Left lung (tissue), 10 donors: ENCODE data around the gene FABP2. TPM values are rescaled to one million over a fixed set of nuclear protein-coding genes. Genes with fewer than 3 reads are reported as not detected.

Experiments
- ATAC-seq: fragments of 200-7000 bp; cut with Tn5 transposase; one replicate; pipeline ENCODE4 v1.9.1; 2020; ENCODE audit warnings: moderate library complexity
- DNase-seq, 4 donors: peaks; one replicate each; pipeline ENCODE4 v3.0.0-alpha.2; 2013 to 2020
- H3K27ac ChIP-seq, 2 donors: fragments of 200-600 bp; sonication (generic) in 1 of 2; one replicate each; pipeline versions ENCODE4 v1.5.0 to v1.8.0; 2020 to 2021
- H3K27me3 ChIP-seq, 2 donors: fragments of 200-600 bp; sonication (generic) in 1 of 2; one replicate each; pipeline versions ENCODE4 v1.5.0 to v1.8.0; 2020 to 2021
- H3K36me3 ChIP-seq, 2 donors: fragments of 200-600 bp; sonication (generic) in 1 of 2; one replicate each; pipeline versions ENCODE4 v1.5.0 to v1.8.0; 2020 to 2021
- H3K4me1 ChIP-seq, 2 donors: fragments of 200-600 bp; one replicate each; pipeline ENCODE4 v1.8.0; 2021
- H3K4me3 ChIP-seq, 2 donors: fragments of 200-600 bp; sonication (generic) in 1 of 2; one replicate each; pipeline versions ENCODE4 v1.5.0 to v1.8.0; 2020 to 2021; ENCODE audit warnings: mild to moderate bottlenecking in 1 of 2
- H3K9me3 ChIP-seq, 2 donors: fragments of 200-600 bp; sonication (generic) in 1 of 2; one replicate each; pipeline versions ENCODE4 v1.5.0 to v1.8.0; 2020 to 2021
- intact Hi-C, 2 donors: fragments of 100-400 bp; cut with DNase I; formaldehyde crosslinking; loops; one replicate each; pipeline versions ENCODE4 v1.11.2 to v1.14.2; 2022
- polyA plus RNA-seq, 6 donors: library from polyadenylated mRNA; unstranded; fragments of 120-200 nt; gene quantifications; one replicate each; pipeline ENCODE4 v1.2.1, GENCODE V29; 2013; ENCODE audit not compliant: insufficient read length in 6 of 6
- total RNA-seq, 2 donors: library from RNA; stranded (reverse); fragmentation: NEBNext Ultra II Directional; extraction: Animal tissue kit (Norgen Biotek cat#: 25700); gene quantifications; one replicate each; pipeline ENCODE4 v1.2.1, GENCODE V29; 2021
- TF ChIP-seq, protein P1 (sequence below), 2 donors: fragments of 200-600 bp; sonication (generic) in 1 of 2; IDR thresholded peaks; one replicate each; pipeline versions ENCODE4 v1.5.0 to v1.8.0; 2021; ENCODE audit warnings: antibody characterized with exemption in 2 of 2
- donor health status: DM: no; HTN: yes; CAD: no.
- donor health status: DM: no; HTN: no; CAD: no.

The FABP2 gene
- total and polyA plus RNA-seq, 8 donors: 0.06 TPM; not detected in 7

DNA sequence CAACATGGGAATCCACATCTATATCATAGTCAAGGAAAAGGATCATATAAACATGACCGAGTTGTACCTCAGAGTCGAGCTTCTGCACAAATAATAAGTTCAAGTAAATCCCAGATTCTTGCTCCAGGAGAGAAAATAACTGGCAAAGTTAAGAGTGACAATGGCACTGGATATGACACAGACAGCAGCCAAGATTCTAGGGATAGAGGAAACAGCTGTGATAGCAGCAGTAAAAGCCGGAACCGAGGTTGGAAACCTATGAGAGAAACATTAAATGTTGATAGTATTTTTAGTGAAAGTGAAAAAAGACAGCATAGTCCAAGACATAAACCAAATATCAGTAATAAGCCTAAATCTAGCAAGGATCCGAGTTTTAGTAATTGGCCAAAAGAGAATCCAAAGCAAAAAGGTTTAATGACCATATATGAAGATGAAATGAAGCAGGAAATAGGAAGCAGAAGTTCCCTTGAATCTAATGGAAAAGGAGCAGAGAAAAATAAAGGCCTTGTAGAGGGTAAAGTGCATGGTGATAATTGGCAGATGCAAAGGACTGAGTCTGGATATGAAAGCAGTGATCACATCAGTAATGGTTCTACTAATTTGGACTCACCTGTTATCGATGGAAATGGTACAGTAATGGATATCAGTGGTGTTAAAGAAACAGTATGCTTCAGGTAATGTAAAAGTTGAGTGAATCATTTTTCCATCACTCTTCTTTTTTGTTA is 50.4 kb downstream of the FABP2 start:
- Histone ChIP-seq H3K27me3 (no peaks in the 10 kb centered on the region), H3K36me3 (peaks cover 0 to 24% of the 10 kb centered on the region in 2 donors), H3K9me3 (no peaks in the 10 kb centered on the region), H3K4me1 (no peaks in the 10 kb centered on the region), H3K27ac (no peak overlapping the region), H3K4me3 (no peak overlapping the region)
- DNase-seq: no peak
- ATAC-seq: no peak
- TF ChIP-seq, protein P1, sequence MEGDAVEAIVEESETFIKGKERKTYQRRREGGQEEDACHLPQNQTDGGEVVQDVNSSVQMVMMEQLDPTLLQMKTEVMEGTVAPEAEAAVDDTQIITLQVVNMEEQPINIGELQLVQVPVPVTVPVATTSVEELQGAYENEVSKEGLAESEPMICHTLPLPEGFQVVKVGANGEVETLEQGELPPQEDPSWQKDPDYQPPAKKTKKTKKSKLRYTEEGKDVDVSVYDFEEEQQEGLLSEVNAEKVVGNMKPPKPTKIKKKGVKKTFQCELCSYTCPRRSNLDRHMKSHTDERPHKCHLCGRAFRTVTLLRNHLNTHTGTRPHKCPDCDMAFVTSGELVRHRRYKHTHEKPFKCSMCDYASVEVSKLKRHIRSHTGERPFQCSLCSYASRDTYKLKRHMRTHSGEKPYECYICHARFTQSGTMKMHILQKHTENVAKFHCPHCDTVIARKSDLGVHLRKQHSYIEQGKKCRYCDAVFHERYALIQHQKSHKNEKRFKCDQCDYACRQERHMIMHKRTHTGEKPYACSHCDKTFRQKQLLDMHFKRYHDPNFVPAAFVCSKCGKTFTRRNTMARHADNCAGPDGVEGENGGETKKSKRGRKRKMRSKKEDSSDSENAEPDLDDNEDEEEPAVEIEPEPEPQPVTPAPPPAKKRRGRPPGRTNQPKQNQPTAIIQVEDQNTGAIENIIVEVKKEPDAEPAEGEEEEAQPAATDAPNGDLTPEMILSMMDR (IDR thresholded peaks at IDR 0.05): no peak
- intact Hi-C loops: no loop called here

DNA sequence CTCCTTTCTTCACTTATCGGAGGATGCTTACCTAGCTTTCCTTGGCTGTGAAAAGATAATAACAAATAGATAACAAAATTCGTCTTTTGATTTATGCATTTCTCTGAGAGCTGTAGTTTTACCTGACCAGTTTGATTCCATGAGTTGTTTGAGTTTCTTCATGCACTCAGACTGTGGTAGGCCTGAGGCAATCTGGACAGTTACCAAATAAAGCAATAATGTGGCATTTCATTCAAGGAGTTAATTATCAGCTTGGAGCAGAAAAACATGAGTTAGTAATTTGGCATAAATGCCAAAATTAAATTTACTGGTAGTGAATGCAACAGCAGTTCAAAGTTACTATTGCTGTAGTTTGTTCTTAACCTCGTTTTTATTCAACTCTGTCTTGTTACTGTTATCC is 53.5 kb downstream of the FABP2 start:
- TF ChIP-seq, protein P1 (IDR thresholded peaks at IDR 0.05): no peak
- no peak for DNase-seq
- H3K9me3 ChIP-seq: no peaks in the 10 kb centered on the region
- no peaks in the 10 kb centered on the region for H3K27me3 ChIP-seq
- intact Hi-C loops: no loop called here
- no peaks in the 10 kb centered on the region for H3K4me1 ChIP-seq
- no peak overlapping the region for H3K4me3 ChIP-seq
- no peak overlapping the region for H3K27ac ChIP-seq
- ATAC-seq: no peak
- peaks cover 0 to 24% of the 10 kb centered on the region in 2 donors for H3K36me3 ChIP-seq

Other genes starting within 250 kb of the FABP2 start
- under 1 TPM; 0.29 to 0.39 TPM for gene MYOZ2, start 186.3 kb downstream of the FABP2 start, total RNA-seq
- gene MYOZ2, start 186.3 kb downstream of the FABP2 start, polyA plus RNA-seq: under 1 TPM in 4 of 6 donors, not detected in 2; 0.06 to 0.13 (median 0.09) TPM
- 10 to 100 TPM; 25.4 to 30.0 TPM for gene USP53, start 109.4 kb downstream of the FABP2 start, total RNA-seq
- 10 to 100 TPM; 25.9 to 51.5 (median 32.0) TPM for gene USP53, start 109.4 kb downstream of the FABP2 start, polyA plus RNA-seq